ENCODE results near the gene CDKN1B.

Gene CDKN1B

DNA sequence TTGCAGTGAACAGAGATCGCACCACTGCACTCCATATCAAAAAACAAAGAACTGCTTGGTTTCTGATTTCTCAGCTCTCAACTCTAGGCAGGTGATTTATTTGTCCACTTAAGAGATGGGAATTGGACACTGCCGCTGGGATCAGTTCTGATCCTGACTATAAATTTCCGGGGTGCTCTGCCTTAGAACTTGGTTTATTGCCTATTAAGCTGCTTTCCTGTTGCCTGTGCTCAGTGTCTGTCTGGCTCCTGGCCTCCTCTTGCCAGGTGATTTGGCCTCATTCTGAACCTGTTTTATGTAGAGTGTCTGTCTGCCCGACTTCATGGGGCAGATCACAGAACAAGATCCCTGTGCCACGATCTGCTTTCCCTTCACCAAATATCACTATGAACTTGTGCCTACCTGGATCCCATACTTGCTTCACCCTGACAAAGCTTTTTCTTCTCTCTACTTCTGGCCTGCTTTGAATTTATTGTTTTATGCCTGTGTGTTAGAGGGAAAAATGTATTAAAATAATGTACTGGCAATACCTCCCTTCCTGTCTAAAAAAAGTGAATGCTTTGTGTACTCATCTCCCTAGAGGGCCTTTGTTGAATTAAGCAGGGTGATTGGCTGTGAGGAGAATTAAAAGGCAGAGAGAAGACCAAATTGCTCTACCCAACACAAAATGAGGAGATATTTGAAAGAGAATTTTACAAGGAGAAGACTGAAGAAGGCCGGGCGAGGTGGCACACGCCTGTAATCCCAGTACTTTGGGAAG, 27.6 kb downstream of the CDKN1B start:
- no peak for TF ChIP-seq GATA2 (IDR thresholded peaks at IDR 0.05; ENCODE audit: low read depth, low read length)
- TF ChIP-seq GATA3 (IDR thresholded peaks at IDR 0.05; ENCODE audit: low read depth, low read length) = no peak

DNA sequence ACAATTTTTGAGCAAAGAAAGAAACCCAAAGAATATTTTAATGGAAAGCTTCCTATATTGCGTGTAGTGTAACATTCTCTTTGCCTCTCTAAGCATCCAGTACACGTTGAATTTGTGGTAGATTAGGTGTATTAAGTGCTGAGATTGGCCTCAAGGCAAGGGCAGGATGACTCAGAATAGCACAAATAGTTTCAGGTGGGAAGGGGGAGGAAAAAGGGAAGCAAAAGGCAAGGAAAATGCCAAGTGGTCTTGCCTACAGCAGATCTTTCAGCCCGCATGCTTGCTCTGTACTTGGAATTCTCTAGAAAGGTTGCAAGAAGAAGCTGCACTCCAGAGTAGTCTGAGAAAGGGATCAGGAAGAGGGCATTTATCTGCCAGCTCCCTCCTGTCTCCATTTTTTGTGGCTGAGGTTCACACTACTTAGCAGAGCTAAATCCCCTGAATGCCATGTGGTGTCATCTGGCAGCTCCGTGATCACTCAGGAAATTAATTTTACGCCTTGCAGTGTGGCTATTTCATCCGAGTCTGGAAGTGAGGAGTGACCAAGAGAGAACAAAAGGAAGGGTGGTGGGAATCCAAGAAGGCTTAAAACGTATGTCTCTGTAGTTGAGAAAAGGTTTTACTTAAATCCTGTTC, 28.5 kb downstream of the CDKN1B start:
- TF ChIP-seq GATA3 (IDR thresholded peaks at IDR 0.05; ENCODE audit: low read depth, low read length) (no peak), GATA2 (IDR thresholded peaks at IDR 0.05; ENCODE audit: low read depth, low read length) (no peak)

GRCh38 chr12:12747278-12747677, 30.1 kb downstream of the CDKN1B start:
- TF ChIP-seq GATA2 (IDR thresholded peaks at IDR 0.05; ENCODE audit: low read depth, low read length) (no peak), GATA3 (IDR thresholded peaks at IDR 0.05; ENCODE audit: low read depth, low read length) (no peak)

- TF ChIP-seq GATA2 (IDR thresholded peaks at IDR 0.05; ENCODE audit: low read depth, low read length) = no peak
- TF ChIP-seq GATA3 (IDR thresholded peaks at IDR 0.05; ENCODE audit: low read depth, low read length) = no peak
Measured at GRCh38 chr12:12748044-12748443, 30.9 kb downstream of the CDKN1B start.

- no peak for TF ChIP-seq GATA3 (IDR thresholded peaks at IDR 0.05; ENCODE audit: low read depth, low read length)
- no peak for TF ChIP-seq GATA2 (IDR thresholded peaks at IDR 0.05; ENCODE audit: low read depth, low read length)
Measured at GRCh38 chr12:12749433-12749832, 32.3 kb downstream of the CDKN1B start.

DNA sequence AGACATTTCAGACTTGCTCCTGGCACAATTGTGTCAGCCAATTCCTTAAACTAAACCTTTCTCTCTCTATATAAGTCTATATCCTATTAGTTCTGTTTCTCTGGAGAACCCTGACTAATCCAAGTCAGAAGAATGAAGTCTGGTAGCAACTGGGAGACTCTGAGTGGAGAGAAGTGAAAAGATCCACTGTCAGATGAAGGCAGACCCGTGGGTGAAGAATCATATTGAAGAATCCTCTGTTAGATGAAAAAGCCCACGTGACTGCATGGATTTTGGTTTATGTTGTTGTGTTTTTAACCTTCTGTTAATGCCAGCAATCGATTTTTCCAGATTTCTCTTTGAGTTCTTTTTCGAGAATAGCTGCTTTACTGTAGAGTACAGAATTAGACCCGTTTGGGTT, 38.8 kb downstream of the CDKN1B start:
- TF ChIP-seq GATA2 (IDR thresholded peaks at IDR 0.05; ENCODE audit: low read depth, low read length) (no peak), GATA3 (IDR thresholded peaks at IDR 0.05; ENCODE audit: low read depth, low read length) (no peak)

- TF ChIP-seq GATA2 (IDR thresholded peaks at IDR 0.05; ENCODE audit: low read depth, low read length) = no peak
- no peak for TF ChIP-seq GATA3 (IDR thresholded peaks at IDR 0.05; ENCODE audit: low read depth, low read length)
Measured at GRCh38 chr12:12757121-12757520, 40.0 kb downstream of the CDKN1B start.

- no peak for TF ChIP-seq GATA3 (IDR thresholded peaks at IDR 0.05; ENCODE audit: low read depth, low read length)
- no peak for TF ChIP-seq GATA2 (IDR thresholded peaks at IDR 0.05; ENCODE audit: low read depth, low read length)
Measured at GRCh38 chr12:12759234-12759915, 42.2 kb downstream of the CDKN1B start.

GRCh38 chr12:12764824-12765223, 47.7 kb downstream of the CDKN1B start:
- TF ChIP-seq GATA2 (IDR thresholded peaks at IDR 0.05; ENCODE audit: low read depth, low read length) = no peak
- no peak for TF ChIP-seq GATA3 (IDR thresholded peaks at IDR 0.05; ENCODE audit: low read depth, low read length)

DNA sequence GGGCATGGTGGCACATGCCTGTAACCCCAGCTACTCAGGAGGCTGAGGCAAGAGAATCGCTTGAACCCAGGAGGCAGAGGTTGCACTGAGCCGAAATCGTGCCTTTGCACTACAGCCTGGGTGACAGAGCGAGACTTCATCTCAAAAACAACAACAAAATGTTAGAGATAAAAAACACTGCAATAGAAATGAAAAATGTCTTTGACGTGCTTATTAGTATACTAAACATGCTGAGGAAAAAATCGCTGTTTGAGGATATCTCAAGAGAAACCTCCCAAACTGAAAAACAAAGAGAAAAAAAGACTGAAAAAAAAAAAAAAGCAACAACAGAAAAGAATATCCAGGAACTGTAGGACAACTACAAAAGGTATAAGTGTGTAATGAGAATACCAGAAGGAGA, 53.1 kb downstream of the CDKN1B start:
- TF ChIP-seq GATA3 (IDR thresholded peaks at IDR 0.05; ENCODE audit: low read depth, low read length) = no peak
- no peak for TF ChIP-seq GATA2 (IDR thresholded peaks at IDR 0.05; ENCODE audit: low read depth, low read length)
